GM21786 (cell line): ENCODE measurements around the gene MOB3A.
"Not testable (repeated sequence)": the region's sequence is repeated elsewhere in the genome, so short reads cannot be mapped to it uniquely, and the experiment has no call there.

Experiments
- ATAC-seq: cut with Tn5 transposase; IDR thresholded peaks from one replicate; pipeline ENCODE4 v1.9.1; 2021; ENCODE audit not compliant: unreplicated experiment

Gene MOB3A

GRCh38 chr19:2034729-2035589 lies 61.2 kb downstream of the MOB3A start:
- no peak for ATAC-seq

DNA sequence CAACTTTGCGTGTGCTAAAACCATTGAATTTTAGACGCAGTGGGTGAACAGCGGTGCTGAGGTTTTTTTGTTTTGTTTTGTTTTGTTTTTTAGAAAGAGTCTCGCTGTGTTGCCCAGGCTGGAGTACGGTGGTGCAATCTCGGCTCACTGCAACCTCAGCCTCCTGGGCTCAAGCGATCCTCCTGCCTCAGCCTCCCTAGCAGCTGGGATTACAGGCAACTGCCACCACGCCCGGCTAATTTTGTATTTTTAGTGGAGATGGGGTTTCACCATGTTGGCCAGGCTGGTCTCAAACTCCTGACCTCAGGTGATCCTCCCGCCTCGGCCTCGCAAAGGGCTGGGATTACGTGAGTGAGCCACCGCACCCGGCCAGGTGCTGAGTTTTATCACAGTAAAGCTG lies 61.9 kb downstream of the MOB3A start:
- ATAC-seq: not testable (repeated sequence)

GRCh38 chr19:2033825-2034159 lies 62.3 kb downstream of the MOB3A start:
- ATAC-seq: no peak

- ATAC-seq: no peak
Measured at GRCh38 chr19:2033115-2033824, 62.9 kb downstream of the MOB3A start.

DNA sequence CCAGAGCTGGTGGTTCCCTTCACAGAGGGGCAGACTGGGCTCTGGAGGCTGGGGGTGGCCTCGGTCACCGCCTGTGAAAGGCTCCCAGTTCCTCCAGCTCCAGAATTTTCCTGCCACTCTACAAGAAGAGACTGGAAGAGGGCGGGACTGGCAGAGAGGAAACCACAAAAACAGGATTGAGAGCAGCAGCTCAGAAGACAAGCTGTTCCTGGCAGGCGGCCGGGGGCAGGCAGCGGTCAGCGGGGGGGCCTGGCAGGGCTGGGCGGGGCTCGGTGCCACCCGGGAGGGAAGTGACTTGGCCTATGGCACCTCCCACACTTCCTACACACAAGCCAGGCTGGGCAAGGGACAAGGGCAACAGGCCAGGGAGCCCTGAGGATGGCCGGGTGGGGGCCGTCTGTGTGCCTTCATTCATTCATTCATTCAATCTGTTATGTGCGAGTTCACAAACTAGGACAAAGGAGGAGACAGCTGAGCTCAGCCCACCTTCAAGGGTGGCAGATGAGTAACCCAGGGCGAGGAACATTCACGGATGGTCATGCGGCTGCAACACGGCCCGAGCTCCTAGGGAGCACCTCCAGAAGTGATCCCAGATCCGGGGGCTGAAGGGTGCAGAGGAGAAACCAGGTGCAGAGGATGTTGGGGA lies 63.7 kb downstream of the MOB3A start:
- ATAC-seq: no peak

DNA sequence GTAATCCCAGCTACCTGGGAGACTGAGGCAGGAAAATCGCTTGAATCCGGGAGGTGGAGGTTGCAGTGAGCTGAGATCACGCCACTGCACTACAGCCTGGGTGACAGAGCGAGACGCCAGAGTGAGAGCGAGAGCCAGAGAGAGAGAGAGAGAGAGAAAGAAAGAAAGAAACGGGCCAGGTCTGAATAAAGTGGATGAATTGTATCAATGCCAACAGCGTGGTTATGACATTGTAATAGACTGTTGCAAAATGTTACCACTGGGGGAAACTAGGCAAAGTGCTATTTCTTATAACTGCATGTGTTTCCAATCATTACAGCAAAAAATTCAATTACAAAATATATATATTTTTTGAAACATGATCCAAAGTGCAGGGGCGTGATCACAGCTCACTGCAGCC lies 68.8 kb downstream of the MOB3A start:
- no peak for ATAC-seq

DNA sequence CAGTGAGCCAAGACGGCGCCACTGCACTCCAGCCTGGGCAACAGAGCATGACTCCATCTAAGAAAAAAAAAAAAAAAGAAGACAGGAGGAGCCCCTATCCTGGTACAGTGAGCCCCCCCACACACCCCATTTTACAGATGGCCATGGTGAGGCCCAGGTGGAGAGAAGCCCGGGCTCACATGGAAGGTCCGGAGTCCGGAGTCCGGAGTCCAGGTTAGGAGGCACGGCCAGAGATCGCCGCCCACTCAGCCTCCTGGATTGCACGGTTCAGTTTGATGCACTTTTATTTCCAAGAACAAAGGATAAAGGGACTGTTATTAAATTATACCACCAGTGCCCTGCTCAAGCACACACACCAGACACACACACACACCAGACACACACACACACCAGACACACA lies 69.4 kb downstream of the MOB3A start:
- no peak for ATAC-seq

GRCh38 chr19:2022289-2022688 lies 73.8 kb downstream of the MOB3A start:
- no peak for ATAC-seq

DNA sequence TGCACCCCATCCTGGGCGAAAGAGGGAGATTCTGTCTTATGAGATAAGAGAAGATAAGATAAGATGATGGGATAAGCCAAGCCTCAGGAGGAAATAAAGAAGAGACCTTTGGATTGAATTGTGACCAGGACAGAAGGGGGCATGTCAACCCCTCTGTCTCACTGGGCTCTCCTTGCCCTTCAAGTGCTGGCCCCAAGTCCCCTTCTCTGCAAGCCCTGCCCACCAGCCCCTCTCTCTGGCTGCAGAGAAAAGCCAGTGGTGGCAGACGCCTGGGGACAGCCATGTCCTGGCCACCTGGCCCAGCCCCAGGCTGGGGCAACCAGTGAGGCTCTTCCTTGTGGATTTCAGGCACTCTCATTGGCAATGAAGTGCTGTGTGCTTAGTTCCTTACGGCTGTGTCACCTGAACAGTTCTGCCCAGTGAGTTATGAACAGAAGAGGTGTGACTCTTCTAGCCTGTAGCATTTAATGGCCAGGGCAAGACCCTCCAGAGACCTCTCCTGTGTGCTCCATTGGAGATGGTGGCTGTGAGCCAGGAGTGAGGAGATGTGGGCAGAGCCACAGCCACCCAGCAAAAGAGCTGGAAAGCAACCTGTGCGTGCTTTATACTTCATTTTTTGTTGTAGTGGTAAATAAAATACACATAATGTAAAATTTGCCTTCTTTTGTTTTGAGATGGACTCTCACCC lies 74.5 kb downstream of the MOB3A start:
- no peak for ATAC-seq
